NB4 (cell line): ENCODE measurements around the gene LYSMD2.

ENCODE experiments used
- DNase-seq: peaks from one replicate; pipeline ENCODE4 v3.0.0; 2010; ENCODE audit warnings: low read depth
- H3K4me3 ChIP-seq: one replicate; pipeline ENCODE4 v1.5.1; 2011; ENCODE audit warnings: mild to moderate bottlenecking, low read depth, low read length, moderate library complexity
- MYC ChIP-seq: IDR thresholded peaks from 2 replicates; pipeline ENCODE4 v1.6.1; 2011; ENCODE audit warnings: low read depth, low read length
- POLR2A ChIP-seq: IDR thresholded peaks from 2 replicates; pipeline ENCODE4 v1.6.1; 2011; ENCODE audit warnings: mild to moderate bottlenecking; ENCODE audit not compliant: insufficient read length; ENCODE audit errors: extremely low read depth
- TF ChIP-seq, protein P1 (sequence below): IDR thresholded peaks from one replicate; pipeline ENCODE4 v1.5.1; 2012; ENCODE audit warnings: low read depth, low read length
- TF ChIP-seq, protein P2 (sequence below): IDR thresholded peaks from 2 replicates; pipeline ENCODE4 v1.6.1; 2011; ENCODE audit warnings: low read depth, low read length

LYSMD2 gene

DNA sequence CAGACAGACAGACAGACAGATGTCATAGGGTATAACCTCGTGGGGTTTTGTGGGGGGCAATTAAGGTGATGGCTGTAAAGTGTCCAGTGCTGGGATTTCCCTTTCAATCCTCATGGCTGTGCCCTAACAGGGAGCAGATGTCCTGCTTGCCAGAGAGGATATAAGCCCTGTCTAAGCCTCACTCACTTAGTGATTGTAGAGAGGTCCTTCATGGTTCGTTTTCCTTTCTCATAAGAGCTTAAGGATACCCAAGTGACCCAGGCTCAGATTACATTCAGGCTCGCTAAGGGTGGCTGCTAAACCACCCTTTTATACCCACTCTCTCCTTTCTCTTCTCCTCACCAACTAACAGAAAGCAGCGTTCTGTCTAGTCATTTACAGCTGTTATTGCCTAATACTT is 19.2 kb downstream of the LYSMD2 start:
- TF ChIP-seq POLR2A, result no peak
- TF ChIP-seq, protein P1, sequence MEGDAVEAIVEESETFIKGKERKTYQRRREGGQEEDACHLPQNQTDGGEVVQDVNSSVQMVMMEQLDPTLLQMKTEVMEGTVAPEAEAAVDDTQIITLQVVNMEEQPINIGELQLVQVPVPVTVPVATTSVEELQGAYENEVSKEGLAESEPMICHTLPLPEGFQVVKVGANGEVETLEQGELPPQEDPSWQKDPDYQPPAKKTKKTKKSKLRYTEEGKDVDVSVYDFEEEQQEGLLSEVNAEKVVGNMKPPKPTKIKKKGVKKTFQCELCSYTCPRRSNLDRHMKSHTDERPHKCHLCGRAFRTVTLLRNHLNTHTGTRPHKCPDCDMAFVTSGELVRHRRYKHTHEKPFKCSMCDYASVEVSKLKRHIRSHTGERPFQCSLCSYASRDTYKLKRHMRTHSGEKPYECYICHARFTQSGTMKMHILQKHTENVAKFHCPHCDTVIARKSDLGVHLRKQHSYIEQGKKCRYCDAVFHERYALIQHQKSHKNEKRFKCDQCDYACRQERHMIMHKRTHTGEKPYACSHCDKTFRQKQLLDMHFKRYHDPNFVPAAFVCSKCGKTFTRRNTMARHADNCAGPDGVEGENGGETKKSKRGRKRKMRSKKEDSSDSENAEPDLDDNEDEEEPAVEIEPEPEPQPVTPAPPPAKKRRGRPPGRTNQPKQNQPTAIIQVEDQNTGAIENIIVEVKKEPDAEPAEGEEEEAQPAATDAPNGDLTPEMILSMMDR, result no peak
- TF ChIP-seq, protein P2, sequence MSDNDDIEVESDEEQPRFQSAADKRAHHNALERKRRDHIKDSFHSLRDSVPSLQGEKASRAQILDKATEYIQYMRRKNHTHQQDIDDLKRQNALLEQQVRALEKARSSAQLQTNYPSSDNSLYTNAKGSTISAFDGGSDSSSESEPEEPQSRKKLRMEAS, result no peak
- no peak for TF ChIP-seq MYC
- no peak for DNase-seq
- H3K4me3 ChIP-seq, result no peak overlapping the region

DNA sequence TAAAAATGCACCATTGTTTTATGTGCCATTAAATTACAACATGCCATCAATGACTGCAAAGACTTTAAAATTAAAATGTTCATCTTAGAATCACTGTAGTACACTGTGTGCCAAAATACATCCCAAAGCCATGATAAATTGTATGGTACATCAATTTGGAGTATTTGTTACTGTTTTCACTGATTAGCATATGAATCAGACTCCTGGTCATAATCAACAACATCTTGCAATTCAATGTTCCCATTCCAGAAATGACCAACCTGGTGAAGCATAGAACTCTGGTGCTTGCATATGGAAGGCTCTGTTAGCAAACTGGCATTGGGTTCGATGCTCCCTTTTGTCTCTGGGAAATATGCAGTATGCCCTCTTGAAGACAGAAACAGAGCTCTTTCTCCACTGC is 22.5 kb downstream of the LYSMD2 start:
- TF ChIP-seq, protein P1, result no peak
- TF ChIP-seq, protein P2, result no peak
- TF ChIP-seq POLR2A, result no peak
- no peak for TF ChIP-seq MYC
- no peak for DNase-seq
- no peak overlapping the region for H3K4me3 ChIP-seq

DNA sequence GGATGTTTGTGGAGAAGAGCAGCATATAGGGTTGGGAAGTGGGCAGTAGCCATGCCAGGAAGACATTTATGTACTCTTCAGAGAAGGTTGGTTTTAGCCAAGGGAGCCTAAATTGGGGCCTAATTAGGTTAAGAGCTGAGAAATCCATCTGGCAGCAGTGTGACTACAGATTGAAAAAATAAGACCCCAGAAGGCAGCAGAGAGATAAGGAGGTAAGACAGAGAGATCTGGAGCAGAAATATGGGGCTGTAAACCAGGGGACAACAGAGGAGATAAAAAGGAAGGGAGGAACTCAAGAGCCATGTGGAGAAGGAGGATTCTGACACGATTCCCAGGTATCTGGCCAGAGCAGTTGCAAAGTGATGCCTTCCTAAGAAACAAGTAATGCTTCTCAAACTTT is 23.3 kb downstream of the LYSMD2 start:
- DNase-seq, result no peak
- no peak overlapping the region for H3K4me3 ChIP-seq
- TF ChIP-seq, protein P1, result no peak
- no peak for TF ChIP-seq MYC
- TF ChIP-seq, protein P2, result no peak
- no peak for TF ChIP-seq POLR2A

DNA sequence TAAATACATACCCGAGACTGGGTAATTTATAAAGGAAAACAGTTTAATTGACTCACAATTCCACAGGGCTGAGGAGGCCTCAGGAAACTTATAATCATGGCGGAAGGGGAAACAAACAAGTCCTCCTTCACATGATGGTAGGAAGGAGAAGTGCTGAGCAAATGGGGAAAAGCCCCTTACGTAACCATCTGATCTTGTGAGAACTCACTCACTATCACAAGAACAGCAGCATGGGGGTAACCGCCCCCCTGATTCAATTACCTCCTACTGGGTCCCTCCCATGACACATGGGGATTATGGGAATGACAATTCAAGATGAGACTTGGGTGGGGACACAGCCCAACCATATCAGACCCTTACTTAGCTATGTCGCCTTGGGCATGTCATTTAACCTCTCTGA is 28.4 kb downstream of the LYSMD2 start:
- DNase-seq, result peak; percentile 15
- TF ChIP-seq, protein P1, result no peak
- H3K4me3 ChIP-seq, result no peak overlapping the region

DNA sequence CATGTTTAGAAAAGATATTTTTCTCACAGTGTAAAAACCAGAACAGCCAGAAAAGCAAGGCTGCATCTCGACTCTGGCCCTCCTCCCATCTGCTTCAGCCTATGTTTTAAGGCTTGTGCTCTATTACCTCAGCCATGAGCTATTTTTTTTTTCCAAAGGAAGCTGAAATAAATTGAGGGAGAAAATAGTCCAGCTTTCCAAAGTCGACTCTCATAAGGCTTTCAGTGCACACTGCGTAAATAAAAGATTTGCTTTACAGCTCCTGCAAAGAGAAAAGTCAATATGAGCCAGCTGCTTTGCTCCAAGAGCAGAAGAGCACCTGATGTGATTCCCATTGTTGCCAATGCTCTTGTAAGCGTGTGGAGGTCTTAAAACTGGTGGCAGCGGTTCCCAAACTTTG is 29.4 kb downstream of the LYSMD2 start:
- no peak for DNase-seq
- no peak overlapping the region for H3K4me3 ChIP-seq
- TF ChIP-seq, protein P2, result no peak
- TF ChIP-seq, protein P1, result no peak
- TF ChIP-seq MYC (no peak), POLR2A (no peak)

DNA sequence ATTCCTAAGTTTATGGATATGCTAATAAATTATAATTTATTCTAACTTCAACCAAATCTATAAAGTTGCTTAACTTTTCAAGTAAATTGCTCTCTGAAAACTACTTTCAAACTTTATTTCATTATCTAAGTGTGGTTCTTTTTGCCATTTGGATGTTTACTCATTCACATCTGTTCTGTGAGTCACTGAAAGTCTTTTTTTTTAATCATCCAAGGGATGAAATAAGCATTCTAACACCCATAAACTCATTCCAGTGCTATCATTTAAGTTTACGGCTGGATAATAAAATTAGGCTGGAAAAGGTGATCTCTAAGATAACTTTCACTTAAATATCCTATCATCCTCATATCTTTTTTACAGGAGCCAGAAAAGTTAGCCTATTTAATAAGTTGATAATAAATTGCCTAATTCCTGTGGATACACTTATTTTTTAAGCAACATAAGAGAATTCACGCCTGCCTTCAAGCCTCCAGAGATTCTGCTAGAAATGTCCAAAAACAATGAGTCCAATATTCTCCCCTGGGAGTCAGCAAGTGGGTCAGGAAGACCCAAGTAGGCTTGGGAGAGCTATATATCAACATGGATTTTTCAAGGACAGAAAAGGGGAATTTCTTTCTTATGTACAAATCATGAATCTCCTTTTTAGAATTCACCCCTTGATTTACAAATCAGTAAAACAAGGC is 30.4 kb downstream of the LYSMD2 start:
- TF ChIP-seq MYC, result no peak
- TF ChIP-seq POLR2A, result no peak
- TF ChIP-seq, protein P1, result no peak
- TF ChIP-seq, protein P2, result no peak
- DNase-seq, result no peak
- no peak overlapping the region for H3K4me3 ChIP-seq
